ENCODE data around the gene WWOX.
A peak's percentile ranks its signal among the peaks of the same experiment; 100 is the strongest.
"Not testable (repeated sequence)": the region's sequence is repeated elsewhere in the genome, so short reads cannot be mapped to it uniquely, and the experiment has no call there.

The WWOX gene

DNA sequence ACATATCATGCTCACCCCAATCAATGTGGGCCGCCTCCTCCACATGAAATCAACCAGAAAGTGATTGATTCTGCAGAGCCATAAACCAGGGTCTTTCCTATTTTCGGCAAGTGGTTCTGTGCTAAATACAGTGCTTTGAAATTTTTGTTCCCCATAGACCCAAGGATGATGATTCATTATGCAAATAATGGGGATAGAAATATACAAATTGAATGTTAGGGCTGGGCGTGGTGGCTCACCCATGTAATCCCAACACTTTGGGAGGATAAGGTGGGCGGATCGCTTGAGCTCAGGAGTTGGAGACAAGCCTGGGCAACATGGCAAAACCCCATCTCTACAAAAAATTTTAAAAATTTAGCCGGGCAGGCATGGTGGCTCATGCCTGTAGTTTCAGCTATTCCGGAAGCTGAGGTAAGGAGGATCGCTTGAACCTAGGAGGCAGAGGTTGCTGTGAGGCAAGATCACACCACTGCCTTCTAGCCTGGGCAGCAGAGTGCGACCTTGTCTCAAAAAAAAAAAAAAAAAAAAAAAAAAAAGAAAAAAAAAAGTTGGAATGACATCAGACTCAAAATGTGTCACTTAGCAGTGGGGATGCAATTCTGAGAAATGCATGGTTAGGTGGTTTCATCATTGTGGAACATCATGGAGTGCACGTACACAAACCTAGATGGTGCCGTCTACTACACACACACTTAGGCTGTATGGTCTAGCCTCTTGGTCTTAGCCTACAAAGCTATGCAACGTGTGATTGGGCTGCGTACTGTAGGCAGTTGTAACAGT lies 919.4 kb downstream of the WWOX start:
- DNase-seq = no peak

DNA sequence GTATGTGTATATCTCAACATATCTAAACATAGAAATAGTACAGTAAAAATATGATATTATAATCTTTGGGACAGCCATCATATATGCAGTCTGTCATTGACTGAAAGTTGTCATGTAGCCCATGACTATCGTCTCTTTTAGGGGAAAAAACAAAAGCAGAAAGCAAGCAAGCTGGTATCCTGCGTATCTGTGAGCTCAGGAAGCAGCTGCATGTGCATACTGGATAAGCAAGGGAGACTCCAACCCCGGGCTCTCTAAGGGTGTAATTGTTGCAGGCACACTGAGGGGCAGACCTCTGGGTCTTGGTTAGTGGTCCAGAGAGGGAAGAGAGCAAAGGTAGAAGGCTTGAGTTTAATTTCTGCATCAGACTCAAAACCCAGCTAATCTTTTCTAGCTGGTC lies 920.0 kb downstream of the WWOX start:
- no peak for DNase-seq

DNA sequence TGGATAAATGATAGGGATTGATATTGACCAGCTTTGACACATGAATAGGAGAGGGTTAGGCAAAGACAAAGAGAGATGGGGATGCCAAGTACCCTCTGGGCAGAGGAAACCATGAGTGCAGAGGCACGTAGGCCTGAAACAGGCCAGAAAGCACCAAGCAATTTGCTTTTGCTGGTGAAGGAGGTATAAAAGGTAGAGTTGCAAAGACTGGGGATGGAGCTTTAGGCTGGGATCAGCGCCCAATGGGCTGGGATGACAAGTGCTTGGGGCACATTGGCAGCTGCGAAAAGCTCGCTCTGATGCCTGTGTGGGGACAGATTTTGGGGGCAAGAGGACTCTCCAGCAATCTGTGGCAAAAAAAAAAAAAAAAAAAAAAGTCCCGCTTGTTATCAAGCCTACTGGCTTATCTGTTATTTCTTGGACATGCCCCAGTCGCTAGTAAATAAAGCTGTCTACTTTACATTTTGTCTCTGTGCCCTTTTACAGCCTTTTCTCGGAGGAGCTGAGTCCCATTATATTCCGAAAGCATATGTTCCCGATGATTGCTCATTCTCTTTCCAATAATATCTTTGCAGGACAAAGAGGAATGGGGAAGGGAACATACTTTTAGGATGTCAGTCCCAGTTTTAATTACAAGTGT lies 922.7 kb downstream of the WWOX start:
- no peak for DNase-seq

DNA sequence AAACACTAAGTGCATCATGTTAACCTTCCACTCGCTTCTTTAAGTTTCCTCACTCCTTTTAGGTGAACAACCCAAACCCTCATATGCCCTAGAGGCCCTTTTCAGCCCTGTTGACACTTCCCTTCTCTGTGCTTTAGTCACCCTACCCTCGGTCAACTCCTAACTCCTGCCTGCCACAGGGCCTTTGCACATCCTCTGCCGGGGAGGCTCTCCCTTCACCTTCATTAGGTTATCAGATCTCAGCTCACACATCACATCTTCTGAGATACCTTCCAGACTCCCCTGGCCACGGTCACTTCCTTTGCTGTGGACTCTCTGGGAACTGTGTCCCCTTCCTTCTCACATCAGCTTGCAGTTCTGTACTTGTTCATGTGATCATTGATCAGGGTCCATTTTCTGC lies 926.7 kb downstream of the WWOX start:
- DNase-seq = no peak

DNA sequence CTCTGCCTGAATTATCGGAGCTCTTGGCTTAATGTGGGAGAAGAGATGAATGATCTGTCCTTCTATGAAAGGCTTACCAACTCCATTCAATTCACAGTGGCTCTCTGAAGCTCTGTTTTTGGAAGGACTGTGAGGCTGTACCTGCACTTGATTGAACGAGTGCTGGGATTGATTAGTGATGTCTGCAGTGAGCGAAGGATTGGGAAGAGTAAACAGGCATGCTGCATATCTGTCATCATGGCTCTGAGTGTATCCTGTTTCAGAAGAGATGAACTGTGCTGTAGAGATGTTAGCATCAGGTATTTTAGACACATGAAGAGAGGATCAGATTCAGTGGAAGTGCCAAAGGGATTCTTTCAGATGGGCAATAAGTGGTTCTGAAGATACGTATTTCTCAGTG lies 937.1 kb downstream of the WWOX start:
- DNase-seq = no peak

DNA sequence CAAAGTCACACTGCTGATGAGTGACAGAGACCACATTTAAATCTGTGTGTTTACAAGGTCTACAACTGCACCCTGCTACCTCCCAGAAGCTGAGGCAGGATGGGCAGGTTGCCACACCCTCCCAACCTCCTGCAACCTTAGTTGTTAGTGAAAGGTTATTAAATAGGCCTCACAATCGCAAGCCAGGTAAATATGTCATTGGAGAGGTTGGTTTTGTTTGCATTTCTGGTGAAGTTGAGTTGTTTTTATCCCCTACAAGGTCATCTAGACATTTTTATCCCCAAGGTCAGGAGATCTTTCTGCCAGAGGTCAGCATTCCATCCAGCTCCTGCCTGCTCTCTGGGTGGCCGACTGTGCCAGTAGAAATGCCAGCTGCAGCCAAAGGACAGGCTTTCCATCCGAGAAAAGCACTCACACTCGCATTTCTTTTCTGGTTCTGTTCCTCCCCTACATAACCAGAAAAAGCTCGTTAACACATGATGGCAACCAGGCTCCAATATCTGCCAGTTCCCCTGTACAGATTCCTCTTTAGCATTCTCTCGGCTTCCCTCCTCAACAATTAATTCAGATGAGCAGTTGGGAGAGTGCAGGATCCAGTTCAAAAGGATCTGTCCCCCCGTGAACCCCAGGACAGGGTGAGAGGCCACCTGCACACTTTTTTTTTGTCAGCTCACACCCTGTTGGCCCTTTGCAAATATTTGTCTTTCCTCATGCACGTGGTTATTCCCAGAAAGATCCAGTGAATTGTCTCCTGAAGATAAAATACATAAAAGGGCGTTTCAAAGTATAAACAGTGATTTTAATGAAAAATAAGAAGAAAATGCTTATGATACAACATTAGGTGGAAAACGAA lies 938.3 kb downstream of the WWOX start:
- DNase-seq = no peak

DNA sequence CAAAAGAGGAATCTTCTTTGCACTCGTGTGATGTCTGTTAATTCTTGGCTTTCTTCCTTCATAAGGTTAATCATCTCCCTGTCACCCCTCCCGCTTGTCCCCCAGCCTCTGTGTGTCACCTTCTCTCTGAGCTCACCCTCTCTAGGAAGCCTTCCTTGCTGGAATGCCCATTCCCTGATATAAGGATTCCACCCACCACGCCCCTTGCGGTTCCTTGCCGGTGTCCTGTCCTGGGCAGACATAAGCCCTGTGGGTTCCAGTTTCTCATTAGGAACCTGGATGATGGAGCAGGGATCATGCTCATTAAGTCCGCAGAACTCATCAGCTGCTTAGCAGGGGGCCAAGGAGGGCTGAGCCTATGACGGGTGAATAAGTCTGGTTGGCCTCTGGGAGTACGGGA lies 941.8 kb downstream of the WWOX start:
- DNase-seq = no peak

DNA sequence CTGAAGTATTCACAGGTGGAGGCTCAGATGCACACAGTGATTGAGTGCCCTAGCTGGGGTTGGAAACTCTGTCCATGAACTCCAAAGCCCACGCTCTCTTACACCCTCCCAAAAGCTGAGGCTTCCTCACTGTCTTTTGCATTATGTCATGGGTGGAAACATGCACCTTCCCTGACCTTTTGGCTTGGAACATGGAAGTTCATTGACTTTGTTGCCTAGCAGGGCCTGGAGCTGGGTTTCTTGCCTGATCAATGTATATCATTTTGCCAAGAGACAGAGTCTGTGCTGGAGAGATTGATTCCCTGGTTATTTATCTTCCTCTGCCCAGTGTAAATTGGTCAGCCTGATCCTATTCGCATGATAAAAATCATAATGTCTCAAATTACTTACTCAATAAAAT lies 942.7 kb downstream of the WWOX start:
- no peak for DNase-seq

DNA sequence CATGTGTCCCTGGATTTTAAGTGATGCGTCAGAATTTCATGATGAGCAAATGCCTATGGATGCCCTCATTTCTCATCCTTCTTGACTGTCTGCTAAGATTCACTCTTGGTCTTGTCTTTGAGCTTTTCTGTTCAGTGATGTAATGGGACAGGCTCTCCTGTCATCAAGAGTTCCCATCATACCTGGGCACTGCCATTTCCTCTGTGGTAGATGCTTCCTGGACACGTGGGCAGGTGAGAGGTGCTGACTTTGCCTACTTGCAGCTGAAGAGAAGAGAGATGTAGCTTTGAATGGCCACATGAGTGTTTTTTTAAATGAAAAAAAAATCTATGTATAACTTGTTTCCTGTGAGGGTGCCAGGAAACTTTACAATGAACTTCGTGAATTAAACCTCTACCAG lies 943.4 kb downstream of the WWOX start:
- no peak for DNase-seq

DNA sequence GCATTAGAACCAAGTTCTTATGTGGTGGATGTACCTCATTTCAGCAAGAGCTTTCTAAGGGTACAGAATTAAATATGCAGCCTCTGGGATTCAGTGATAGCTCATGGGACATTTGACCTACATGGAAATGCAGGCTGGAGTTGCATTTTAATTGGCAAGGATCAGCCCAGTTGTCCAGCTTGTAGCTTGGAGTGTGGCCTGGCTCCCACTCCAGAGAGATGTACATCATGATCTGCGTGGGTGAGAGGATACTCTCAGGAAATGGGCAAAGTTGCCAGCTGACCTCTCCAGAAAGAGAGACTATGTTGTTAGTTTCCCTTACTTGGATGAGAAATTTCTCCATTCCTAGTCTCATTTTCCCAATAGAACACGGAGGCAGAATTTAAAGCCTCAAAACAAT lies 945.7 kb downstream of the WWOX start:
- no peak for DNase-seq

DNA sequence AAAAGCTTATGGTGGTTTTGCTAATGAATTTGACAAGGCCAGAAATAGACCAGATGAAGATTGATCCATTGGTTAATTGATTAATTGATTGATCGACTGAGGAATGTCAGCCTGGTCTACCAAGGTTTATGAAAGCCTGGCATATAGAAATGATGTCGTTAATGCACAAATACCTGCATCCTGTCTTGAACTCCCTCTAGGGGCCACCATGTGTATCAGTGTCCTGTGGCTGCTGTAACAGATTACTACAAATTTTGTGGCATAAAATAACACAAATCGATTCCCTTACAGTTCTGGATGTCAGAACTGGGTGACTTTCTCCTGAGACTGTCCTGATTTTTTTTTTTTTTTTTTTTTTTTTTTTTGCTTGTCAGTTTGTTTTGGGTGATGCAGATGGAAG lies 947.9 kb downstream of the WWOX start:
- no peak for DNase-seq

DNA sequence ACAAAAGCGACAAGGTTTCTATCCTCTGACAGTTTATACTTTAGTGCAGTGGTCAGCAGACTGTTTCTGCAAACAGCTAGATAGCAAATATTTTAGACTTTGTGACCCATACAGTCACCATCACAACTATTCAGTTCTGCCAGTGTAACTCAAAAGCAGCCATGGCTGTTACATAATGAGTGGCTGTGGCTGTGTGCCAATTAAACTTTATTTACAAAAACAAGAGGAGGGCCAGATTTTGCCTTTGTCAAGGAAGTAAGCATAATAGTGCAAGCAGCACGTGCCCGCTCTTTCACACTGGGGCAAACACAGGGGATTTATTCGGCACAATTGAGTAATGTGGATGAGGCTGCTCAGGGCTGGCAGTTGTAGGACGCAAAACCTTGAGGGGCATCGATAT lies 949.6 kb downstream of the WWOX start:
- peak; percentile 36 for DNase-seq

DNA sequence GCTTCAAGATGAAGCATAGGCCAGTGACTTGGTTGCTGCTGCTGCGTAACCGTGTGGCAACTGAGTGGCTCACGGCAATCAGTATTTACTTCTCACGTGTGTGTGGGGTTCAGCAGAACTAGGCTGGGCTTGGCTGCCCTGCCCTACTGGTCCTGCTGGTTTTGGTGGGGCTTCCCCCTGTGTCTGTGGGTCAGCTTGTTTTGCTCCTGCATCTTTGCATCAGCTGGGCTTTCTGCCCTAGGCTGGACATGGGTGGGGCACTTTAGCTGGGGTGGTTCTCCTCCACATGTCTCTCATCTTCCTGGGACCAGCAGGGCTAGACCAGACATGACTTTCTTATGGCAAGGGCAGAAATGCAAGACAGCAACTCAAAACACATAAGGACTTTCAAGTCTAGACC lies 950.6 kb downstream of the WWOX start:
- no peak for DNase-seq

DNA sequence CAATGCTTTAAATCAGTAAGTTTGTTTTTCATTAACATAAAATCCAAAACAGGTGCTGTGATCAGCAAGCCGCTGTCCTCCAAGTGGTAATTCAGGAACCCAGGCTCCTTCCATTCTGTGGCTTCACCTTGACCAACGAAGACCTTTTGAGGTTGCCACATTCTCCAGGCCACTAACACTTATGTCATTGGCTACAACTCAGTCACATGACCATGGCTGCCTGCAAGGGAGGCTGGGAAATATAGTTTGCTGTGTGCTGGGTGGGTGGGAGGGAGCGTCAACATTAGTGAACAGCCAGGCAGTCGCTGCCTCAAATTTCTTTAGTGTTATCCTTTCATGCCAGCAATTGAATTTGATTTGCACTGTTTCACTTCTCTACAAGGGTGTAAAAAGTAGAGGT lies 951.9 kb downstream of the WWOX start:
- DNase-seq = no peak

DNA sequence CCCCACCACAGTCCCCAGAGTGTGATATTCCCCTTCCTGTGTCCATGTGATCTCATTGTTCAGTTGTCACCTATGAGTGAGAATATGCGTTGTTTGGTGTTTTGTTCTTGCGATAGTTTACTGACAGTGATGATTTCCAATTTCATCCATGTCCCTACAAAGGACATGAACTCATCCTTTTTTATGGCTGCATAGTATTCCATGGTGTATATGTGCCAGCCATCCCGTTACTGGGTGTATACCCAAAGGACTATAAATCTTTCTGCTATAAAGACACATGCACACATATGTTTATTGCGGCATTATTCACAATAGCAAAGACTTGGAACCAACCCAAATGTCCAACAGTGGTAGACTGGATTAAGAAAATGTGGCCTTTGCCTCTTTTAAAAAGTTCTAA lies 952.7 kb downstream of the WWOX start:
- not testable (repeated sequence) for DNase-seq

DNA sequence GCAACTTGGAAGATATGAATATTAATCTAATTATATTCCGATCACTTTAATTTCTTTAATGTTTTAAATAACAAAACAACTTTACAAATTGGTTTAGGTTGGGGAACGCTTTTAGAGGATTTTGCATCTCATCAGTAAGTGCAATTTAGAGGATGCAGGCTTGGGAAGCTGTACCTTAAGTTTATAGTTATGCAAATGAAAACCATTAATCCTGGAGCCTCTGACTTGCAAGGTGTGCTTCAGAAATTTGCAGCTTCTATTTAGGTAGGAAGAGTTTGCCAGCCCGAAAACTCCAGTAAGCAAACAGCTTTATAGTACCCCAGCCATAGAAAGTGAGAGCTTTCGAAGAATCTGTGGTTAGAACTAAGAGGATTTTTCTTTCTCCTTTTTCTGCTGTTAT lies 954.1 kb downstream of the WWOX start:
- no peak for DNase-seq

DNA sequence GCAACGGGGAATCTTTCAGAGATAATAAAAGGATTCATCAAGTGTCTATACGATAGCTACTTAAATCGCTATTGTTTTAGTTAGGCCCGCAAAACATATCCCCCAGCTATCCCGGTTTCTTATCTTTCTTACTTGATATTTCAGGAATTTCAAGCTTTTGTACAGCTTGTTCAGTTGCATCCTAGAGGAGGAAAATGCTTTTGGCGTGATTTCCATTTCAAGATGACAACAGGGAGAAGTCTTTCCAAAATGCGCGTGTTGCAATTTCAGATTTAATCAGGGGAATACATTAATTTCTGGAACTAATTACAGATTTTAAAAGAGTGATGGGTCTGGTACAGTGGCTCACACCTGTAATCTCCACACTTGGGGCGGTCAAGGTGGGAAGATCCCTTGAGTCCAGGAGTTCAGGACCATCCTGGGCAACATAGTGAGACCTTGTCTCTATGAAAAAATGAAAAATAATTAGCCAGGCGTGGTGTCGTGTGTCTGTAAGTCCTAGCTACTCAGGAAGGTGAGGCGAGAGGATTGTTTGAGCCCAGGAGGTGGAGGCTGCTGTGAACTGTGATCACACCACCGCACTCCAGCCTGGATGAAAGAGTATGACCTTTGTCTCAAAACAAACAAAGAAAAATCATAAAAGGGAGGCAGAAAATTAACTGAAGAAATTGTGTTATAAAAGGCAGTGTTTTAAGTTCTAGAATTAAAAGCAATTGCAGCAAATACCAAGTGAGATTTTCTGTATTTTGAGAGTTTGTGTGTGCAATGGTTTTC lies 954.9 kb downstream of the WWOX start:
- no peak for DNase-seq

DNA sequence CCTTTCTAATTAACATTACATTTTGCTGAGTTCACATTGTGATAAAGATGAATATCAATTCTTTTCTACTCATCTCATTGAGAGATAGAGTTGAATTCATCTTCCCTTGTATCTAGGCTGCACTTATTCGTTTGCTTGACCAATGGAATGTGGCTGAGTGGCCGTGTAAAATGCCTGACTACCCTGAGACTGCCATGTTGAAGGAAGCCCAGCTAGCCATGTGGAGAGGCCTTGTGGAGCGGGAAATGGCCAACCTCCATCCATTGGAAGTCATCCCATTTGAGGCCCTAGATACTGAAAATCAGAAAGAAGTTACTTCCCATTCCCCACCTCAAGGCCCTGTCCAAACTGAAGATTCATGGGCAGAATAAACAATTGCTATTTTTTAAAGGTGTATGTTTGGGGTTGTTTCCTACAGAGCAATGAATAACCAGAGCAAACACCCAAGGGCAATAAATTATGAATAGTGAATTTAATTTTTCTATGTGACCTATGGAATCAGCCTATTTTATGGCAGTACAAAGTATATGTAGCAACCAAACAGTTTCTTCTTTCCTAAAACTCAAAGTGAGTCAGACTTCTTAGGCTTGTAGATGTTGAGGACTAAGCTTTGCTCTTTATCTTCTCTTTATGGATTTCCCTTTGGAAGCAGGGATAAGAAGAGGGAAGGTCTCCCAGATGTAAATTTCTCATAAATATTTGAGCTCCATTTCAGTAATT lies 956.0 kb downstream of the WWOX start:
- DNase-seq = no peak

DNA sequence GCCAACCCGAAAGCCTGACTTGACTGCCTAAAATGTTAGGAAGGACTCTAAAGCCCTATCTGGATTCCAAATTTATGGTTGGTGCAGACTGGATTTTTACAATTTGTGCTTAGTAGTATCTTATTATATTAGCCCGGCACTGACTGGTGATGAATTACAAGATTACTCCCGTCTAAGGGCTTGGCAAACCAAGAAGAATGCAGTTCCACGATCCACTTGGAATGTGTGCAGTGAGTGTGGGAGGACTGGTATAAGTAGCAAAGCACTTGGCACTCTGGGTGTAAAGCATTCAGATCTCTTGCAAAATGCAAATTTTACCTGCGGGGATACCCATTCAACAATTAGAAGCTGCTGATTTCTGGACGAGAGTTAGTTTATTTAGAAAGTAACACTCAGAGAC lies 961.7 kb downstream of the WWOX start:
- DNase-seq = no peak

DNA sequence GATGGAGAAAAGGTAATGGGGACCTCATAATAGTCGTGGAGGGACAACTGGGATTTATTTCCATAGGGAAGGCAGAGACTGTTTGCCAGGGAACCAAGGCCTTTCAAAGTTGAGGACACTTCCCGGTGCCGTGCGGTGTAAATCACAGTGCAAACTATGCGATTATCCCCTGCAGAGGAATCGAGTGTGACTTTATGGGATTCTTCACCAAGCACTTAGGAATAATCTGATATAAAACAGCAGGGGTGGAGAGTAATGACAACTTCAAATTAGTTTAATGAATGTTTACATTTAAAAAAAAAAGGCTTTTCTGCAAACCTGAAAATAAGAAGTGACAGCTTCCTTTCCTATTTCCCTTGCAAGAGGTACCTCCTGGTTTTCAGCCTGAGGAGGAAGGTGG lies 962.9 kb downstream of the WWOX start:
- no peak for DNase-seq

DNA sequence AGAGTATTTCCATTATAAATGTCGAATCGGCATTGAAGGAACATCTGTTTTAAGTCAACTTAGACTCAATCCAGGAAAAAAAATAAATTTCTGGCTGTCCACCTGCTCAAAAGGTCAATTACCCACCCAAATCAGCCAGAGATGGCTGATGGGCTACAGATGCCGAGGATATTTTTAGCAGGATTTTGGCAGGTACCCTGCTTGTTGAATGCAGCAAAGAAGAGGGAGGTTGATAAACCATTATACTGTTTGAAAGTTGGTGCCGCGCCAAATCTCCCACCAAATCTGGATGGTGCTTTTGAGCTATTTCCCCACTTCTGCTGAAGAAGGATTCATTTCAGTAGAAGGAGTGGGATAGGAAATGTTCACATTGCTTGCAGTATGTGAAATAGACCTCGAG lies 963.4 kb downstream of the WWOX start:
- DNase-seq = no peak

DNA sequence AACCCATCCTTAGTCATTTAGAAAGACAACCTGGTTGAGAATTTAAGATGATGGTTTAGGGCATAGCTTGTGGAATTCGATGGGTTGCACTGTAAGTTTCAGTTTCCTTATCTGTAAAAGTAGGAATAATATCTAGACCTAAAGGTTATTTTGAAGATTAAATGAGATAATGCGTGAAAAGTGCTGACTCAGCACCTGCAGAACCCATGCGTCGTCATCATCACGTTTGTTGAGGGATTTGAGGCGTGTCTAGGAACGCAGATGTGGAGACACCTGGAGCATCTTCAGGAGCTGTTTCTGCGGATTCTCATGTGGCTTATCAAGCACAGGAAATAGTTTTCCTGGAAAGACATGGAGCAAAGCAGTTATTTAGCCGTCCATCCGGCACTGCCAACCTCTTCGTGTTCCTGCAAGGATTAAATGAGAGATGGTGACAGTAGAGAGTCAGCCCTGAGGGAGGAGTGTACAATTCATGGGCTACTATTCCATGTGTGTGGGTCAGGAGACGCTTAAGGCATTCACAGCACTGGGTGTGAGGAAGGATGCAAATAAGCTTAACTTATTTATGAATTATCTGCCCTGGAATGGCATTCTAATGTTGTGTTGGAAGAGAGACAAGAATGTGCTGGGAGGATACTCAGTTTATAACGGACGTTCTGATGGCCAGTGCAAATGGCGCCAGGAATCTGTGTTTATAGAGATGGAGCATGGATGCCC lies 965.0 kb downstream of the WWOX start:
- DNase-seq = no peak
